Left lung (tissue), 10 donors: ENCODE data around the gene TMEM212. TPM values are rescaled to one million over a fixed set of nuclear protein-coding genes. Genes with fewer than 3 reads are reported as not detected.

Experiments
- ATAC-seq: fragments of 200-7000 bp; cut with Tn5 transposase; one replicate; pipeline ENCODE4 v1.9.1; 2020; ENCODE audit warnings: moderate library complexity
- DNase-seq, 4 donors: peaks; one replicate each; pipeline ENCODE4 v3.0.0-alpha.2; 2013 to 2020
- H3K27ac ChIP-seq, 2 donors: fragments of 200-600 bp; sonication (generic) in 1 of 2; one replicate each; pipeline versions ENCODE4 v1.5.0 to v1.8.0; 2020 to 2021
- H3K27me3 ChIP-seq, 2 donors: fragments of 200-600 bp; sonication (generic) in 1 of 2; one replicate each; pipeline versions ENCODE4 v1.5.0 to v1.8.0; 2020 to 2021
- H3K36me3 ChIP-seq, 2 donors: fragments of 200-600 bp; sonication (generic) in 1 of 2; one replicate each; pipeline versions ENCODE4 v1.5.0 to v1.8.0; 2020 to 2021
- H3K4me1 ChIP-seq, 2 donors: fragments of 200-600 bp; one replicate each; pipeline ENCODE4 v1.8.0; 2021
- H3K4me3 ChIP-seq, 2 donors: fragments of 200-600 bp; sonication (generic) in 1 of 2; one replicate each; pipeline versions ENCODE4 v1.5.0 to v1.8.0; 2020 to 2021; ENCODE audit warnings: mild to moderate bottlenecking in 1 of 2
- H3K9me3 ChIP-seq, 2 donors: fragments of 200-600 bp; sonication (generic) in 1 of 2; one replicate each; pipeline versions ENCODE4 v1.5.0 to v1.8.0; 2020 to 2021
- CTCF ChIP-seq, 2 donors: fragments of 200-600 bp; sonication (generic) in 1 of 2; IDR thresholded peaks; one replicate each; pipeline versions ENCODE4 v1.5.0 to v1.8.0; 2021; ENCODE audit warnings: antibody characterized with exemption in 2 of 2
- intact Hi-C, 2 donors: fragments of 100-400 bp; cut with DNase I; formaldehyde crosslinking; loops; one replicate each; pipeline versions ENCODE4 v1.11.2 to v1.14.2; 2022
- polyA plus RNA-seq, 6 donors: library from polyadenylated mRNA; unstranded; fragments of 120-200 nt; gene quantifications; one replicate each; pipeline ENCODE4 v1.2.1, GENCODE V29; 2013; ENCODE audit not compliant: insufficient read length in 6 of 6
- total RNA-seq, 2 donors: library from RNA; stranded (reverse); fragmentation: NEBNext Ultra II Directional; extraction: Animal tissue kit (Norgen Biotek cat#: 25700); gene quantifications; one replicate each; pipeline ENCODE4 v1.2.1, GENCODE V29; 2021
- donor health status: DM: no; HTN: yes; CAD: no.
- donor health status: DM: no; HTN: no; CAD: no.

TMEM212 gene
- total and polyA plus RNA-seq, 8 donors, result 0.50 to 6.2 (median 3.2) TPM; not detected in 1

- no peaks in the 10 kb centered on the region for H3K36me3 ChIP-seq
- TF ChIP-seq CTCF (IDR thresholded peaks at IDR 0.05), result no peak
- H3K9me3 ChIP-seq, result no peaks in the 10 kb centered on the region
- no peaks in the 10 kb centered on the region for H3K27me3 ChIP-seq
- H3K4me3 ChIP-seq, result no peak overlapping the region
- H3K4me1 ChIP-seq, result peaks cover 0 to 70% of the 10 kb centered on the region in 2 donors
- DNase-seq (no peak), ATAC-seq (no peak)
- peak overlapping the region in 1 of 2 donors; percentile 62 for H3K27ac ChIP-seq
- intact Hi-C loops, result no loop called here
Measured at GRCh38 chr3:171805687-171806086, 37.5 kb upstream of the TMEM212 start.

- intact Hi-C loops, result no loop called here
- H3K4me1 ChIP-seq, result peaks cover 4 to 70% of the 10 kb centered on the region in 2 donors
Measured at GRCh38 chr3:171806200-171807128, 36.7 kb upstream of the TMEM212 start.

GRCh38 chr3:171807129-171807675, 35.9 kb upstream of the TMEM212 start:
- Histone ChIP-seq H3K27me3 (no peaks in the 10 kb centered on the region), H3K36me3 (no peaks in the 10 kb centered on the region), H3K4me3 (no peak overlapping the region), H3K27ac (peak overlapping the region in 1 of 2 donors; percentile 62), H3K4me1 (peaks cover 5 to 70% of the 10 kb centered on the region in 2 donors), H3K9me3 (no peaks in the 10 kb centered on the region)
- ATAC-seq (no peak), DNase-seq (no peak)
- intact Hi-C loops, result no loop called here
- TF ChIP-seq CTCF (IDR thresholded peaks at IDR 0.05), result no peak

More at GRCh38 chr3:171806200-171807128, 36.7 kb upstream of the TMEM212 start:
- H3K27ac ChIP-seq, result peak overlapping the region in 1 of 2 donors; percentile 62
- H3K27me3 ChIP-seq, result no peaks in the 10 kb centered on the region
- H3K9me3 ChIP-seq, result no peaks in the 10 kb centered on the region
- no peak for TF ChIP-seq CTCF (IDR thresholded peaks at IDR 0.05)
- ATAC-seq (no peak), DNase-seq (peak in 1 of 4 donors; percentile 58)
- no peak overlapping the region for H3K4me3 ChIP-seq
- H3K36me3 ChIP-seq, result no peaks in the 10 kb centered on the region

- no peak for ATAC-seq
- Histone ChIP-seq H3K36me3 (no peaks in the 10 kb centered on the region), H3K27ac (no peak overlapping the region), H3K4me3 (no peak overlapping the region), H3K27me3 (no peaks in the 10 kb centered on the region), H3K9me3 (no peaks in the 10 kb centered on the region), H3K4me1 (peaks cover 5 to 67% of the 10 kb centered on the region in 2 donors)
- TF ChIP-seq CTCF (IDR thresholded peaks at IDR 0.05), result no peak
- intact Hi-C loops, result no loop called here
- no peak for DNase-seq
Measured at GRCh38 chr3:171807806-171808205, 35.3 kb upstream of the TMEM212 start.

- peak in 1 of 4 donors; percentile 28 for DNase-seq
- ATAC-seq, result peak; percentile 33
- intact Hi-C loops, result no loop called here
Measured at GRCh38 chr3:171809611-171809860, 33.6 kb upstream of the TMEM212 start.

More at GRCh38 chr3:171809611-171809860, 33.6 kb upstream of the TMEM212 start:
- Histone ChIP-seq H3K27me3 (no peaks in the 10 kb centered on the region), H3K4me3 (peak overlapping the region; percentile 70 to 77), H3K9me3 (no peaks in the 10 kb centered on the region), H3K27ac (peak overlapping the region; percentile 89 to 96), H3K4me1 (peaks cover 5 to 72% of the 10 kb centered on the region in 2 donors), H3K36me3 (no peaks in the 10 kb centered on the region)
- TF ChIP-seq CTCF (IDR thresholded peaks at IDR 0.05), result no peak
